DND-41 (cell line): ENCODE data around the gene PKDCC.

ENCODE experiments used
- ATAC-seq: fragments of 200-7000 bp; cut with Tn5 transposase; 3 replicates; pipeline ENCODE4 v1.9.1; 2021; ENCODE audit warnings: low read depth; ENCODE audit not compliant: insufficient read depth
- DNase-seq: peaks from one replicate; pipeline ENCODE4 v3.0.0-alpha.2; 2020
- H2AFZ ChIP-seq: 2 replicates; pipeline ENCODE4 v1.6.0; 2012; ENCODE audit warnings: low read depth, low read length
- H3K27ac ChIP-seq: 2 replicates; pipeline ENCODE4 v1.5.1; 2012; ENCODE audit warnings: low read length, inconsistent platforms
- H3K27me3 ChIP-seq: fragments of 200-600 bp; sonication (generic); 2 replicates; pipeline ENCODE4 v1.6.0; 2012; ENCODE audit warnings: low read length, mild to moderate bottlenecking, inconsistent platforms; ENCODE audit not compliant: insufficient read depth, poor library complexity
- H3K36me3 ChIP-seq: 2 replicates; pipeline ENCODE4 v1.5.1; 2012; ENCODE audit warnings: low read length, inconsistent platforms; ENCODE audit not compliant: insufficient read depth
- H3K4me1 ChIP-seq: 2 replicates; pipeline ENCODE4 v1.5.1; 2012; ENCODE audit warnings: mild to moderate bottlenecking, low read length; ENCODE audit not compliant: insufficient read depth
- H3K4me2 ChIP-seq: 2 replicates; pipeline ENCODE4 v1.6.0; 2012; ENCODE audit warnings: mild to moderate bottlenecking, moderate library complexity, low read length, inconsistent platforms; ENCODE audit not compliant: insufficient read depth
- H3K4me3 ChIP-seq, 2 experiments: fragments of 200-600 bp in 1 of 2; shearing (Covaris generic) in 1 of 2; 2 replicates each; pipeline ENCODE4 v1.5.1; 2012 to 2016; ENCODE audit warnings: inconsistent platforms in 2 of 2, low read length in 2 of 2, mild to moderate bottlenecking in 2 of 2, low read depth in 1 of 2, moderate library complexity in 1 of 2
- H3K79me2 ChIP-seq: 2 replicates; pipeline ENCODE4 v1.6.0; 2012; ENCODE audit warnings: low read length, inconsistent platforms; ENCODE audit not compliant: insufficient read depth
- H3K9ac ChIP-seq: 2 replicates; pipeline ENCODE4 v1.6.0; 2012; ENCODE audit warnings: low read depth, mild to moderate bottlenecking, inconsistent platforms, low read length, moderate library complexity
- H3K9me3 ChIP-seq: 2 replicates; pipeline ENCODE4 v1.5.1; 2012; ENCODE audit warnings: low read length, moderate library complexity, mild to moderate bottlenecking, inconsistent platforms; ENCODE audit not compliant: insufficient read depth, severe bottlenecking
- H4K20me1 ChIP-seq: 2 replicates; pipeline ENCODE4 v1.6.0; 2012; ENCODE audit warnings: low read length; ENCODE audit not compliant: insufficient read depth
- CTCF ChIP-seq: IDR thresholded peaks from 2 replicates; pipeline ENCODE4 v1.5.1; 2012; ENCODE audit warnings: borderline replicate concordance, low read length, moderate library complexity, mild to moderate bottlenecking; ENCODE audit not compliant: poor library complexity, severe bottlenecking; ENCODE audit errors: extremely low read depth
- EZH2 ChIP-seq: IDR thresholded peaks from 3 replicates; pipeline ENCODE4 v1.6.1; 2012; ENCODE audit warnings: borderline replicate concordance, low read depth, mild to moderate bottlenecking, moderate library complexity, low read length, inconsistent platforms; ENCODE audit not compliant: severe bottlenecking

Gene PKDCC

DNA sequence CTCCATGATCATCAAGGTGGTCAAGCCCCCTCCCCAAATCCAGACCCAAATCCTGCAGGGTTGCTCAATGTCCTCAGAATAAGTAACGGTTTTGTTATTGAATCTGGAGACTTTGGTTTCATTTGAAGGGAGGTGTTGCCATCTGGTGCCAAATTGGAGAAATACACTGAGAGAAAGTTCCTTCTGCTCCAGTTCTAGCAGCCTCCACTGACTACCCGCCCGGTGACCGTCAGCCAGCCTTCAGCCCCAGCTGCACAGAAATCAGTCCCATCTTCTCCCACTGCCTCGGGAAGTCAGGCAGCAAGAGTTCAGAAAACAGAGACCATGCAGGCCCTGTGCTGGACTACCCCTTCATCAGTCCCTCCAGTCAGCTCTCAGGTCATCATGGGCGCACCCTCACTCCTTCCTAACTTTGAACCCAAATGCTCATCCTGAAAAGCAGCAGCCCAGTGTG is 38.7 kb downstream of the PKDCC start:
- no peak overlapping the region for H3K4me2 ChIP-seq
- no peak overlapping the region for H3K27ac ChIP-seq
- H2AFZ ChIP-seq: no peak overlapping the region
- no peaks in the 10 kb centered on the region for H3K9me3 ChIP-seq
- H3K9ac ChIP-seq: no peak overlapping the region
- H3K79me2 ChIP-seq: no peaks in the 10 kb centered on the region
- H4K20me1 ChIP-seq: no peaks in the 10 kb centered on the region
- H3K4me1 ChIP-seq: no peaks in the 10 kb centered on the region
- no peaks in the 10 kb centered on the region for H3K36me3 ChIP-seq
- H3K27me3 ChIP-seq: no peaks in the 10 kb centered on the region
- ATAC-seq (peak; percentile 55; the same call in 2 of the 3 replicates), DNase-seq (peak; percentile 40)
- TF ChIP-seq CTCF (peak; percentile 78), EZH2 (no peak)
- H3K4me3 ChIP-seq: no peak overlapping the region

DNA sequence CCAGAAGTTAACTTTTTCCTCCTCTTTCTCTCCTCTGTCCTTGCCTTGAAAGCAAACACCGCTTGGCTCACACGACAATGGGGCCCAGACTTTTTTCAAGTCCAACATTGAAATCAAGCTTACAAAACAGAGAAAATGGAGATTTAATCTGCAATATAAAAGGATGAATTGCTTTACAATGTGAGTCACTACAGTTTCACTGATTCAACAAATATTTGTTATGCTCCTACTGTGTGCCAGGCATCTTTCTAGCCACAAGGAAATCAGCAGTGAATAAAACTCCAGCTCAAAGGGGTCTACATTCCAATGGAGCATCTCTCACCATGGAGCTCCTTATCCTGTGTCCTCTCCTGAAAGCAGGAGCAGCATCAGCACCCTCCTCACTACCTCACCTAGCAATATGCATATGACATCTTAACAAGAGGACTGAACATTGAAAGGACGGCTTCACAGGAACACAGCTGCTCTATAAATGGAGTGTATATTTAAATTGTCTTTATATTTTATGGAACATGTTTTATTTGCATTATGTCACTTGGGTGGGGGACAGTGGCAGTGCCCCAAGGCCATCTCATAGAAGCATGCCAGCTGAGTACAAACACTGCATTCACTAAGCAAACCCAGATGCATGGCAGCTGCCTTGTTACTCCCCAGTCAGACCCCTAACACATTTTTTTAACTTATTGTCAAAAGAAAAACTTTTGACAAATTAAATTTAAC is 39.5 kb downstream of the PKDCC start:
- Histone ChIP-seq H3K9me3 (no peaks in the 10 kb centered on the region), H3K36me3 (no peaks in the 10 kb centered on the region), H3K4me1 (no peaks in the 10 kb centered on the region), H3K4me2 (no peak overlapping the region), H3K79me2 (no peaks in the 10 kb centered on the region), H3K27ac (no peak overlapping the region), H3K4me3 (no peak overlapping the region), H3K9ac (no peak overlapping the region), H2AFZ (no peak overlapping the region), H4K20me1 (no peaks in the 10 kb centered on the region), H3K27me3 (no peaks in the 10 kb centered on the region)
- DNase-seq (no peak), ATAC-seq (no peak)
- no peak for TF ChIP-seq EZH2
- no peak for TF ChIP-seq CTCF

DNA sequence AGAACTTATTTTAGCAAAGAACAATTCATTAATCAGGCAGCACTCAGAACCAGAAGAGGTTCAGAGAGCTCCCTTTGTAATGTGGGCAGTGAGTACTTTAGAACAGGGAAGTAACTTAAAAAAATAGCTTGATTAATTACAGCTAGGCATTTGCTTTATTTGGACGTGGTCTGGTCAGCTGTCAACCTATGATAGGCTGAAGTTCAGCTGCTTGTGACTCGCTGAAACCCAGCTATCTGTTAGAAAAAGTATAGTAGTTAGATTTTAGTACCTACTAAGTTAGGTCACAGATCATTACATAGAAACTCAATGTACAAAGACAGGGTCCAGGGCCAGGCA is 40.0 kb downstream of the PKDCC start:
- H3K9me3 ChIP-seq: no peaks in the 10 kb centered on the region
- no peaks in the 10 kb centered on the region for H3K27me3 ChIP-seq
- no peak overlapping the region for H3K27ac ChIP-seq
- H2AFZ ChIP-seq: no peak overlapping the region
- H3K36me3 ChIP-seq: no peaks in the 10 kb centered on the region
- no peaks in the 10 kb centered on the region for H3K4me1 ChIP-seq
- no peaks in the 10 kb centered on the region for H3K79me2 ChIP-seq
- no peak overlapping the region for H3K9ac ChIP-seq
- DNase-seq (no peak), ATAC-seq (no peak)
- TF ChIP-seq EZH2: no peak
- TF ChIP-seq CTCF: no peak
- no peak overlapping the region for H3K4me3 ChIP-seq
- no peaks in the 10 kb centered on the region for H4K20me1 ChIP-seq
- H3K4me2 ChIP-seq: no peak overlapping the region
